Neural crest cell (in vitro differentiated cells): Measurements from ENCODE around the gene RPS3. TPM values are rescaled to one million over a fixed set of nuclear protein-coding genes. Genes with fewer than 3 reads are reported as not detected.
A peak's percentile ranks its signal among the peaks of the same experiment; 100 is the strongest.
"Not testable (repeated sequence)": the region's sequence is repeated elsewhere in the genome, so short reads cannot be mapped to it uniquely, and the experiment has no call there.

ENCODE experiments used
- DNase-seq: peaks from one replicate; pipeline ENCODE4 v3.0.0; 2021; ENCODE audit warnings: low read depth, mixed read lengths, low spot score
- H3K27ac Mint-ChIP-seq: one replicate; pipeline ENCODE4 v1.8.0; 2021; ENCODE audit warnings: mild to moderate bottlenecking, mixed read lengths; ENCODE audit not compliant: unreplicated experiment
- H3K27me3 Mint-ChIP-seq: 2 replicates; pipeline ENCODE4 v1.8.0; 2021; ENCODE audit warnings: low read depth, mild to moderate bottlenecking, mixed read lengths
- H3K36me3 Mint-ChIP-seq: 2 replicates; pipeline ENCODE4 v1.8.0; 2021; ENCODE audit warnings: low read depth, mild to moderate bottlenecking, mixed read lengths
- H3K4me1 Mint-ChIP-seq: 2 replicates; pipeline ENCODE4 v1.8.0; 2021; ENCODE audit warnings: mixed read lengths
- H3K4me3 Mint-ChIP-seq: one replicate; pipeline ENCODE4 v1.8.0; 2021; ENCODE audit warnings: mild to moderate bottlenecking, mixed read lengths
- H3K9me3 Mint-ChIP-seq: 2 replicates; pipeline ENCODE4 v1.8.0; 2021; ENCODE audit warnings: mixed read lengths
- total RNA-seq: library from RNA; stranded (reverse); gene quantifications from 2 replicates; pipeline ENCODE4 v1.2.1, GENCODE V29; 2021
- TF ChIP-seq, protein P1 (sequence below): fragments of 200-600 bp; sonication (generic); conservative IDR thresholded peaks from 2 replicates; pipeline ENCODE4 v1.5.0; 2021; ENCODE audit warnings: antibody characterized with exemption, mild to moderate bottlenecking

RPS3 gene
- total RNA-seq, 1 donor from 2014 or later, result 3,664 TPM

GRCh38 chr11:75351791-75352587 is 47.3 kb upstream of the RPS3 start:
- Mint-ChIP-seq H3K27me3 (peaks cover 5% of the 10 kb centered on the region), H3K36me3 (no peaks in the 10 kb centered on the region), H3K4me1 (peaks cover 54% of the 10 kb centered on the region), H3K9me3 (no peaks in the 10 kb centered on the region), H3K27ac (peak overlapping the region; percentile 98), H3K4me3 (peak overlapping the region; percentile 89)
- TF ChIP-seq, protein P1, sequence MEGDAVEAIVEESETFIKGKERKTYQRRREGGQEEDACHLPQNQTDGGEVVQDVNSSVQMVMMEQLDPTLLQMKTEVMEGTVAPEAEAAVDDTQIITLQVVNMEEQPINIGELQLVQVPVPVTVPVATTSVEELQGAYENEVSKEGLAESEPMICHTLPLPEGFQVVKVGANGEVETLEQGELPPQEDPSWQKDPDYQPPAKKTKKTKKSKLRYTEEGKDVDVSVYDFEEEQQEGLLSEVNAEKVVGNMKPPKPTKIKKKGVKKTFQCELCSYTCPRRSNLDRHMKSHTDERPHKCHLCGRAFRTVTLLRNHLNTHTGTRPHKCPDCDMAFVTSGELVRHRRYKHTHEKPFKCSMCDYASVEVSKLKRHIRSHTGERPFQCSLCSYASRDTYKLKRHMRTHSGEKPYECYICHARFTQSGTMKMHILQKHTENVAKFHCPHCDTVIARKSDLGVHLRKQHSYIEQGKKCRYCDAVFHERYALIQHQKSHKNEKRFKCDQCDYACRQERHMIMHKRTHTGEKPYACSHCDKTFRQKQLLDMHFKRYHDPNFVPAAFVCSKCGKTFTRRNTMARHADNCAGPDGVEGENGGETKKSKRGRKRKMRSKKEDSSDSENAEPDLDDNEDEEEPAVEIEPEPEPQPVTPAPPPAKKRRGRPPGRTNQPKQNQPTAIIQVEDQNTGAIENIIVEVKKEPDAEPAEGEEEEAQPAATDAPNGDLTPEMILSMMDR, result no peak
- peak; percentile 51 for DNase-seq

GRCh38 chr11:75352588-75353206 is 46.6 kb upstream of the RPS3 start:
- DNase-seq, result no peak
- Mint-ChIP-seq H3K9me3 (no peaks in the 10 kb centered on the region), H3K27ac (no peak overlapping the region), H3K36me3 (no peaks in the 10 kb centered on the region), H3K27me3 (peaks cover 5% of the 10 kb centered on the region), H3K4me1 (peaks cover 50% of the 10 kb centered on the region), H3K4me3 (peak overlapping the region; percentile 89)
- TF ChIP-seq, protein P1, result no peak

- Mint-ChIP-seq H3K4me3 (no peak overlapping the region), H3K4me1 (peaks cover 27% of the 10 kb centered on the region), H3K27me3 (peaks cover 5% of the 10 kb centered on the region), H3K36me3 (no peaks in the 10 kb centered on the region), H3K9me3 (no peaks in the 10 kb centered on the region), H3K27ac (no peak overlapping the region)
- no peak for DNase-seq
- TF ChIP-seq, protein P1, result no peak
Measured at GRCh38 chr11:75355051-75355450, 44.3 kb upstream of the RPS3 start.

- no peaks in the 10 kb centered on the region for H3K36me3 Mint-ChIP-seq
- peaks cover 16% of the 10 kb centered on the region for H3K4me1 Mint-ChIP-seq
- no peaks in the 10 kb centered on the region for H3K27me3 Mint-ChIP-seq
- no peak overlapping the region for H3K4me3 Mint-ChIP-seq
- no peak overlapping the region for H3K27ac Mint-ChIP-seq
- no peak for DNase-seq
- no peaks in the 10 kb centered on the region for H3K9me3 Mint-ChIP-seq
- TF ChIP-seq, protein P1, result no peak
Measured at GRCh38 chr11:75356613-75357012, 42.7 kb upstream of the RPS3 start.

GRCh38 chr11:75362285-75362684 is 37.0 kb upstream of the RPS3 start:
- H3K9me3 Mint-ChIP-seq, DNase-seq, H3K4me1 Mint-ChIP-seq, H3K27me3 Mint-ChIP-seq, H3K27ac Mint-ChIP-seq, H3K4me3 Mint-ChIP-seq, H3K36me3 Mint-ChIP-seq: not testable (repeated sequence)

DNA sequence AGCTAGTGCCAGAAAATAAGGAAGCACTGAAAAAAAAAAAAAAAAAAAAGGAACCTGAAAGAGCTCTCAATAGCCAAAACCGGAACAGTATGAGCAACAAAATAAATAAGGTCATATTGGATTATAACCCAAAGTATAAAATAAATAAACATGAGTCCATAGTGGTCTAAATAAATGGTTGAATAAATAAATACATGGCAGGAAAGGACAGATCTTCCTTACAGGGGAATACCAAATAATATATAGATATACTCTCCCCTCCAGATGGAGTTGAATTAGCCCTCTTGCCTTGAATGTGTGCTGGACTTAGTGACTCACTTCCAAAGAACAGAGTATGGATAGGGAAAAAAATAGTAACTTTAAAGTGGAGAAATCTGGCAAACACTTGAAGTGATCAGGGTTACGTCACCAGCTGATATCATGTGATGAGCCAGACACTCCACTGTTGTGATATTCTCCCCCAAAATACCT is 33.6 kb upstream of the RPS3 start:
- H3K27me3 Mint-ChIP-seq, result peaks cover 3% of the 10 kb centered on the region
- H3K27ac Mint-ChIP-seq, result no peak overlapping the region
- DNase-seq, result no peak
- no peaks in the 10 kb centered on the region for H3K4me1 Mint-ChIP-seq
- no peaks in the 10 kb centered on the region for H3K9me3 Mint-ChIP-seq
- TF ChIP-seq, protein P1, result no peak
- no peaks in the 10 kb centered on the region for H3K36me3 Mint-ChIP-seq
- no peak overlapping the region for H3K4me3 Mint-ChIP-seq

- not testable (repeated sequence) for DNase-seq, H3K27ac Mint-ChIP-seq, H3K36me3 Mint-ChIP-seq, H3K9me3 Mint-ChIP-seq, H3K27me3 Mint-ChIP-seq, H3K4me1 Mint-ChIP-seq, H3K4me3 Mint-ChIP-seq
Measured at GRCh38 chr11:75366826-75367225, 32.5 kb upstream of the RPS3 start.
